A549 treated with AZD2906 at 1 μM for 4 hours (cell line): ENCODE results near the gene ASB2. TPM values are rescaled to one million over a fixed set of nuclear protein-coding genes. Genes with fewer than 3 reads are reported as not detected.

Experiments
- total RNA-seq: library from RNA; stranded (reverse); fragments of 200-300 nt; extraction: Qiagen RNA extraction; gene quantifications from 5 replicates; pipeline ENCODE4 v1.2.3, GENCODE V29; 2022

ASB2 gene, protein sequence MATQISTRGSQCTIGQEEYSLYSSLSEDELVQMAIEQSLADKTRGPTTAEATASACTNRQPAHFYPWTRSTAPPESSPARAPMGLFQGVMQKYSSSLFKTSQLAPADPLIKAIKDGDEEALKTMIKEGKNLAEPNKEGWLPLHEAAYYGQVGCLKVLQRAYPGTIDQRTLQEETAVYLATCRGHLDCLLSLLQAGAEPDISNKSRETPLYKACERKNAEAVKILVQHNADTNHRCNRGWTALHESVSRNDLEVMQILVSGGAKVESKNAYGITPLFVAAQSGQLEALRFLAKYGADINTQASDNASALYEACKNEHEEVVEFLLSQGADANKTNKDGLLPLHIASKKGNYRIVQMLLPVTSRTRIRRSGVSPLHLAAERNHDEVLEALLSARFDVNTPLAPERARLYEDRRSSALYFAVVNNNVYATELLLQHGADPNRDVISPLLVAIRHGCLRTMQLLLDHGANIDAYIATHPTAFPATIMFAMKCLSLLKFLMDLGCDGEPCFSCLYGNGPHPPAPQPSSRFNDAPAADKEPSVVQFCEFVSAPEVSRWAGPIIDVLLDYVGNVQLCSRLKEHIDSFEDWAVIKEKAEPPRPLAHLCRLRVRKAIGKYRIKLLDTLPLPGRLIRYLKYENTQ
- 0.24 to 0.98 TPM (median 0.45 TPM) in 5 replicates for total RNA-seq

DNA sequence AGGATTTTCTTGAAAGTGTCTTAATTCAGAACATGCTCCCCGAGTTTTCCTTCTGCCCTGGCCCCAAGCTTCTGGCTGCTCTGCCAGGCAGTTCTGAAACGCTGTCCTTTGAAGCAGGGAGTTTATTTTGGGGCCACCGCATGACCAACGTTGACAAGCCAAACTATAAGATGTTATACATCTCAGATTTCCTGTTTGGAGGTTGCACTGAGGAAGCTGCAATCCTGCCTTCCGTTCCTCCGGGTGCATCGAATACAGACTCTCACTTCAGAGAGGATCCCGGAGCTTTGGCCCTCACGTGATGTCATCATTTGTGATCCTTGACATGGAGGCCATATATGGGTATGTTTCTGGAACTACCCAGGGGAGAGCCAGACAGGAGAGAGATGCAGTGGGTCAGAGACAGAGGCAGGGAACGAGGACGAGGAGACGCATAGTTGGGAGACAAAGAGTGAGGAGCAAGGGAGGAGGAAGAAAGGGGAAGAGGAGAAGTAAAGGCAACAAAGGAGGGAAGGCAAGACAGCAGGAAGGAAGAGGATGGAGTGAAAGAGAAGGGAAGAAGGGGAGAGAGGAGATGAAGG lies at the start of gene ASB2:
Gene ASB2 (minus strand): TSS at position 94 of the 581 bp plus-strand sequence. CDS start 12,031 bp downstream, outside the sequence.

DNA sequence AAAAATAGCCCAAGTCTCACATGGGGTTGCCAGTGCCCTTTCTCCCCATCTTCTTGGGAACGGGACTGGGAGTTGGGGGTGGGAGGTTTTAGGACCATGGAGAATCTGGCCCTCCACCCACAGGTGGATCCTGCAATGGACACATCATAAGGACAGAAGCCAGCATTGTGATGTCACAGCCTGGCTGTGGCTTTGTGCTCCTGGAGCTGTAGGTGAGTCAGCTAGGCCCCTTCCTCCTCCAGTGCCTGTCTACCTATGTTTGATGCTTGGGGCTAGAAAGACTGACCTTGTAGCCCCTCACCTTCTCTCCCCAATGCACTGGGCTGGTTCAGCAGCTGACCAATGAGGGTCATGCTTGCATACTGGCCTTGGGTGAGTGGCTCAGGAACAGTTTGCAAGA lies 20.7 kb upstream of the ASB2 start, which contains the start of gene CCDC197:
Gene CCDC197 (plus strand): TSS at position 220 of the 400 bp plus-strand sequence. CDS start 831 bp downstream, outside the sequence.

DNA sequence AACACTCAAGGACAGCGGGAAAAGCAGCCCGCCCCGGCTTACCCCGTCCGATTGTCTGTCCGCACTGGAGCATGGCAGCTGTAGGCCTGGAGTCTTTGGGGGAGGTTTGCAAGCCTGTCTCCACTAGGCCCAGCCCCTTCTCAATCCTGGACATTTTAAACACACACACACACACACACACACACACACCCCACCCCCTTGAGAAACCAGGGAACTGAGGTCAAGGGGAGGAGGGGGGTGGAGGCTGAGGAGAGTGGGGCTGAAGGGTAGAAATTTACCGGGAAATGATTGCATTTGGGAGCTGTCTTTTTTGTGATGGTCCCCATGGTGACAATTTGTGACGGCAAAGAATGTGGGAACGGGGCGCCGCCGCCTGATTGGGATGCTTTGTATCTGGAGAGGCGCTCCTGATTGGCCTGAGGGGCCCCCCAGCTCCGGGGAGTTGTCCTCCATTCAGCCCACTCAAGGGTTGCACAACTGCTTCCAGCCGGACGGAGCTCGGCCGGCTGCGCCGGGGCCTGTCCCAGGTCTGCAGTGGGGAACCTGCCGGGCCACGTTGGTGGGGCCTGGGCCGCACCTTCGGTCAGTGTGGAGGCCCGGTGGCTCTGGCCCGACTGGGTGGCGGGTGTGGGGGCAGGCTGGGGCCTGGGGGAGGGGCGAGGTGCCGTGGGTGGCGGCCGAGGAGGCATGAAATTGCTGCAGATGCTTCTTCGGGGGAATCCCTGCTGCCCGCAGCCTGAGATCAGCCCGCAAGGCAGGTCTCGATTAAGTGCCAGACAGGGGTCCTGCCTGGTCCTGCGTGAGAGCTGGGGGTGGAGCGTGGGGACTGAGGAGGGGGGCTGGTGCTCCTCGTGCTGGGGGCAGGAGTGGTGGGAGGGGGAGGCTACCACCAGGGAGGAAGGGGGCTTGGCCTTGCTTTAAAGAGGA lies 49.2 kb downstream of the ASB2 start, which contains the start of gene FAM181A:
Gene FAM181A (plus strand): TSS at position 472 of the 927 bp plus-strand sequence. CDS start 942 bp downstream, outside the sequence.

Other genes with a start within 250 kb of the ASB2 start
- 0.45 to 0.72 TPM (median 0.60 TPM) in 5 replicates for gene PRIMA1, start 188.1 kb downstream of the ASB2 start, total RNA-seq
- gene FAM181A, start 49.2 kb downstream of the ASB2 start, total RNA-seq: not detected in 5 replicates
- not detected in 5 replicates for gene CCDC197, start 20.7 kb upstream of the ASB2 start, total RNA-seq
- 2.4 to 3.4 TPM (median 2.7 TPM) in 5 replicates for gene OTUB2, start 49.8 kb upstream of the ASB2 start, total RNA-seq
- 161 to 171 TPM (median 165 TPM) in 5 replicates for gene DDX24, start 104.6 kb upstream of the ASB2 start, total RNA-seq
- 16.8 to 22.0 TPM (median 18.9 TPM) in 5 replicates for gene IFI27L1, start 104.7 kb upstream of the ASB2 start, total RNA-seq
- 0.92 to 1.5 TPM (median 1.4 TPM) in 5 replicates for gene IFI27, start 134.2 kb upstream of the ASB2 start, total RNA-seq
- 51.6 to 59.6 TPM (median 54.9 TPM) in 5 replicates for gene IFI27L2, start 153.0 kb upstream of the ASB2 start, total RNA-seq
- 0.36 to 0.48 TPM (median 0.44 TPM) in 5 replicates for gene PPP4R4, start 197.8 kb upstream of the ASB2 start, total RNA-seq